SKM-1 treated with dmso at 0.1 percent for 144 hours (cell line): Measurements from ENCODE around the gene EDN3.

Source experiments
- DNase-seq: peaks from one replicate; lab custom pipeline; 2025; ENCODE audit not compliant: unreplicated experiment; lab: John Stamatoyannopoulos, UW

EDN3 gene

DNA sequence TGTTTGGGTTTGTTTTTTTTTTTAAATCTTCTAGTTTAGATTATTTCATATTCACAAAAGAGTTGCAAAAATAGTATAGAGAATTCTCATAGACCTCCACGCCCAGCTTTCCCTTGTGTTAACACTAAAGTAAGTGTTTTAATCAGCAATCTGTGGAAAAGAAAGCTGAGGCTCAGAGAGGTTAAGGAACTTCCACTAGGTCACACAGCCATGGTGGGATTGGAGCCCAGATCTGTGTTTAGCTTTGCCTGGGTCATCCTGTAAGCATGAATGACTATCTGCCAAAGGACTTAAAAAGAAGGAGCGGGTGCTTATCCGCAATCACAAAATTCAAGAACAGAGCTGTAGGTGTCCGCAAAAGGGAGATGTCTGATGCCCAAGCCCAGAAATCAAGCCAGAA, 60.5 kb downstream of the EDN3 start:
- DNase-seq: no peak

DNA sequence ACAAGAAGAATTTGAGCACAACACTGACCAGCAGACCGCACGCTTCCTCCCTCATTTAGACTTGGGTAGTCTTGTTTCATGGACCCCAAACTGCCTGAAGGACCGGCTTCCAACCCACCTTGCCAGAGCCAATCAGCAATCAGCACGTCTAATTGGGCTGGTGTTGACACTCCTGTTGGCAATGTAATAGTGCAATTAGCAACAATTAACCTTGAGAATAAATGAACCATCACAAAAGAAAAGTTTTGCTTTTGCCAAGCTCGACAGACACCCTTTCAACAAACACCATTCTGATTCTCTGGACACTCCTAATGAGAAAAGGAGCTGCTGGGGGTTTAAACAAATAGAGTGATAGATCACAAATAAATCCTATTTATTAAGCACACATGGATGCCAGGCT, 61.0 kb downstream of the EDN3 start:
- DNase-seq: no peak

GRCh38 chr20:59363101-59363500, 62.7 kb downstream of the EDN3 start:
- DNase-seq: no peak

DNA sequence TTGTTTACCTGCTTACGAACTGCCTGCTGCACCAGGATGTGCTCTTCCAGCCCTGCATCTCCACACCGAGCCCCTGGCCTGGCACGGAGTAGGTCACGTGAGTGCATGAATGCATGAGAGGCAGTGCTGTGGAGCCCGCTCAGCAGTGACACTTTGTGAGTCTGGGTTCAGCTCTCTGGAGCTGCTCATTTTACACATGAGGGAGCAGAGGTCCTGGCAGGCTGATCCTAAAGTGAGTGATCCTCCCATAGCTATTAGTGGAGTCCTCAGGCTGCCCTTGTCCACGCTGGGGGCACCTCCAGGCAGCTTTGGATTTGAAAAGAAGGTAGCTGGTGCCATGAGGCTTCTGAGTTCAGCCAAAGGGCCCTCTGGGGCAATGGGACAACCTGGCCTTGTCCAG, 64.2 kb downstream of the EDN3 start:
- DNase-seq: no peak

DNA sequence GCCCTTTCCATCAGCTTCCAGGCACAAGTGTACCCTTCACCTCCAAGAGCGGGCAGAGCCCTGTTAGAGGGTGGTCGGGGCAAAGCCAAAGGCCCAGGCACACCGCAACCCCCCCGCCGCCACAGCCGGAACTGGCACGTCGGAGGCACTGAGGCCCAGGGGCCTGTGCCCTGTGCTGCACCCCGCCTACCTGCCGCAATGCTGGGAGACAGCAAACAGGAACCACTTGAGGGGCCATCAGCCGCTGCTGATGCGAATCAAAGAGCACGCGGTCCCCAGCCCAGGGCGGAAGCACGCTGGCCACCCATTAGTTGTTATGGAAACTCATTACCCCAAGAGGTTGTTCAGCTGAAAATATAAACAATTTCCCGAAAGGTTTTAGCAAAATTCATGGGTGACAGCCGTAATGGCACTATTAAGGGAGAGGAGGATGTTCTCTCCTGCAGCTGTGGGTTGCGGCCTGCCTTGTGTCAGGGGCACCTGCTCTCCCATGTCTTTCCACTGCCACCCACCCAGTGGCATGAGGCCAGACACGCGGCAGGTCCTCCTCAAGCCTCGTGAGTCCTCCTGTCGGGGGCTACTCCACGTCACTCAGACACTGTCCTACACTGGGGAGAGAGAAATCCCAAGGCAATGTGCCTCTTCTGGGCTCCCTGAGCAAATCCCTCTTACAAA, 65.3 kb downstream of the EDN3 start:
- no peak for DNase-seq

- DNase-seq: no peak
These were observed 71.0 kb downstream of the EDN3 start for GRCh38 chr20:59371431-59371830.

DNA sequence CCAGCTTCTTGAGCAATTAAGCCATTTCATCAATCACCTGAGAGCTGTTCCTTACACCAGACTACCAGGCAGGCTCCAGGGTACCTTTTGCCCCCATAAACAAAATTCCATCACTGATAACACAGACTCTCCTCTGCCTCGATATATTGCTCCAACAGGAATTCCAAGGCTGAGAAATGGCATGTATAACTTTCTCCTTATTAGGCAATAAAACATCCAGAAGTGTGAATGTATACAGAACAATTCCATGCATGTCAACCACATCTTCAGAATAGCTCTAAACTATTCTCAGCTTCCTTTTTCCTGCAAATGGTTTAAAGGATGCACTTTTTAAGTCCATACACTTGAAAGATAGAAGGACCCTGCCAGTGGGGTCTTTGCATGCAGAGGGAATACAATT, 73.8 kb downstream of the EDN3 start:
- DNase-seq: no peak

DNA sequence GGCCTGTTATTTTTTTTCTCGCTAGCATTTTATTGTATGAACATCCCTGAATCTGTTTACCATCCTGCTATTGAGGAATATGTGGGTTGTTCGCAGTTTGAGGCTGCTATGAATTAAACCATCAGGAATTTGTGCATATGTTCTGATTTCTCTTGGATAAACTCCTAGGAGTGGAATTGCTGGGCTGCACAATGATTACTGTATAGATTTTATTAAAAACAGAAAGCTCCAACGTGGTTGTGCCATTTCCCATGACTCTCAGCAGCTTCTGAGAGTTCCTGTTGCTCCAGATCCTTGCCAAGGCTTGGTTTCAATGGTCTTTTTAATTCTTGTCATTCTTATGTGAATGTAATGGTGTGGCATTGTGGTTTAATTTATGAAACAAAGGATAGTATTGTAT, 75.1 kb downstream of the EDN3 start:
- no peak for DNase-seq
